RKO (cell line): Measurements from ENCODE around the gene CTSW.

Experiments used
- DNase-seq: peaks from one replicate; pipeline ENCODE4 v3.0.0-alpha.2; 2016; ENCODE audit warnings: low spot score

Gene CTSW

DNA sequence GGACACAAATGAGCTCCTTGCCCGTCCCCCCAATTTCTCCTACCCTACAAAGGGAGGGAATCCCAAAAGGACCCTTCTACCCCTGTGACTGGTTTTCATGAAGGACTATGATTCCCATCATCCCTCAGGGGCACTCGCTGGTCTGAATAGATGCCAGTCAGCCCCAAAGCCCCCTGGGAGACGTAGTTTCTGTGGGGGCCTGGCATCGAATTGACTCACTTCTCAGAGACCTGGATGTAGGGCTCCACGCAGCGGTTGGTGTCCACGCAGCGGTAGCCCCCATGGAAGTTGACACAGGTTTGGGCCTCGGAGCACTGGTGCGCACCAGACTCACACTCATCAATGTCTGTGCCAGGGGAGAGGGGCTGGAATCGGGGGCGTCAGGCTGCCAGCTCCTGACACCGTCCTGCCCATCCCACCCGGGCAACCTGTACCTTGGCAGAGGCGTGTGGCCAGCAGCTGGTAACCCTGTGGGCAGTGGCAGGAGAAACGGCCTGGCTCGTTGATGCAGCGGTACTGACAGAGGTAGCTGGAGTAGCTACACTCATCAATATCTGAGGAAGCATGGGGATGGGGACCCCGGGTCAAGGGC lies 11.5 kb upstream of the CTSW start:
- peak; percentile 49 for DNase-seq

DNA sequence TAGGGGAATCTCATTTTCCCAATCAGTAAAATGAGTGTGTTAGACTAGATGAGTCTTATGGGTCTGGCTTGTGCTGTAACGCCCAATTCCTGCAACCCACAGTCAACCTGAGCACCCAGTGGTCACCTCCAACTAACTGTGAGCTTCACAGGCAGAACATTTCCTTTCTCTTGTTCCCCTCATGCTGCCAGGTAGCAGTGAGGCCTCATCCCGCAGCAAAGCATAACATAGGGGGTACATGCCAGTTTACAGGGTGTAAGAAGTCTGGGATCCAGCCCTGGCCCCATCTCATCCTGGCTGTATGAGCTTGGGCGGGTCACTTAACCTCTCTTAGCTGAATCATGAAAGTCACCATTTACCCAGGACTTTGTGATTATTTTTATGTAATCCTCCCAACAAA lies 10.7 kb upstream of the CTSW start:
- DNase-seq = no peak

DNA sequence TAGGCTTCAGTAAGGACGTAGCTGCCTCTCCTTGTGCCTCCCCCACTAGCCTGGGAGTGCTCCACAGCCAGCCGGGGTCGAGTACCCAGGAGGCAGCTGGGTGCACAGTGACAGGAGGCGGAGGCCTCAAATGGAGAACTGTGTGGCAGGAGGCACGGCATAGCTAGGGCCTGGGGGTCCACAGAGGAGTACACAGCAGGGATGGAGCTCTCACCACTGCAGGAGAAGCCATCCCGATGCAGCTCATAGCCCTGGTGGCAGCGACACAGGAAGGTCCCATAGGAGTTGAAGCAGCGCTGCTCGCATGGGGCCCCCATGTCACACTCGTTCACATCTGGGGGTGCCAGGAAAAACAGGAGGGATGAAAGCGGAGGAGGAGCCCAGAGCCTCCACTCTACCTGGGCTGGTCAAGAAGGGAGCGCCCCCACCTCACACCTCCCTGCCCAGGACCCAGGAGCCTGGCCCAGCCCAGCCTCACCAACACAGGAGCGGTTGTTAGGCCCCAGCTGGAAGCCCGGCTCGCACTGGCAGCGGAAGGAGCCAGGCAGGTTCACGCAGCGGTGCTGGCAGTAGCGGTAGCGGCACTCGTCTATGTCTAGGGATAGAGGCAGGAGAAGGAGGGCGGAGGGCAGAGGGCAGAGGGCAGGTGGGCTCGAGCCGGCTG lies 9.9 kb upstream of the CTSW start:
- no peak for DNase-seq

DNA sequence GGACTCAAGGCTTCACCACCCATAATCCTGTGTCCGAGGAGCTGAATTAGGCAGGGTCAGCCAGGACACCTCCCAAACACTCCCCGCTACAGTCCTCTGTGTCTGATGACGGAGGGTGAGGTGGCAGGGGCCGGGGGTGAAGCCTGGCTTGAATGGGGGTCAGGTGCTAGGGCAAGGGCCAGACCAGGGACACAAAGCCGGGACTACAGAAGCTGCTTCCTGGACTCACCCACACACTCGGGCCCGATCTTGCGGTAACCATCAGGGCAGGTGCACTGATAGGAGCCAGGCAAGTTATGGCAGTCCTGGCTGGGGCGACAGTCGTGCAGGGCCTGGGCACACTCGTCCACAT lies 9.4 kb upstream of the CTSW start:
- DNase-seq = no peak

DNA sequence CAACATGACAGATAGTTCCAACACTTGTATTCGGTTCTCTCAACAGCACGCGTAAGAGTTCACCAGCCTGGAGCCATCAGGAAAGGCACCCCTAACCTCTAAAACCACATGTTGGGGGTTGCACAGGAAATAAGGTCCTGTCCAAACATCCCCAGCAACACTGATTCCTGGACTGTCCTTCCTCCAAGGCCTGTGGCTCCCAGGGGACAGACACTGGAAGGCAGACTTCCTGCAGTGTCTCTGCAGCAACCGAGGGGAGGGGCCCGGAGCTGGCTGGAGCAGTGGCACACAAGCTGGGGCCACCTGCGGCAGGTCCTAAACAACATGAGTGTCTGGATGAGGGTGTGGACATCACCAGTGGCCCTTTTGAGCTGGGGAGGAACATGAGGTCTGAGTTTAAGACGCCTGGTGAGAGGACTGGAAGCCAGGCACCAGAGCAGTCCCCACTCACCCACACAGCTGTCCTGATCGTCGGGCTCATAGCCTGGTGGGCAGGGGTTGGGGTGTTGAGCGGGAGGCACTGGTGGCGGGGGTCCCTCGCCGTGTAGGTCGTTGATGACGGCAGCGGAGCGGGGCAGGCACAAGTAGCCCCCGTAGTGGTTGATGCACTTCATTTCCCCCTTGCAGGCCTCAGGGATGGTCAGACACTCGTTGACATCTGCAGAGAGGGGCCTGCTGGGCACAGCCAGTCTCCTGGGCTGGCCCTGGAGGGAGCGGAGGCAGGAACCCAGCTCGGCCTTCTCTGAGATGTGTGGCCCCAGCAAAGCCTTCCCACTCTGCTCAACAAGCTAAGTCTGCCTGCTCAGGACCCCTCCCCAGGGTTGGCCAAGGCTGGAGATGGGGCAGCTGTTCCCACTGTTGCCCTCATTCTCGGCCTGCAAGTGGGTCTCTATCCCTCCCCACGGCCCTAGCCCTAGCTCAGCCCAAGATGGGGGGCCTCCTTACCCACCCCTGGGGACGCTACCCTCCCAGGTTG lies 8.6 kb upstream of the CTSW start:
- no peak for DNase-seq

DNA sequence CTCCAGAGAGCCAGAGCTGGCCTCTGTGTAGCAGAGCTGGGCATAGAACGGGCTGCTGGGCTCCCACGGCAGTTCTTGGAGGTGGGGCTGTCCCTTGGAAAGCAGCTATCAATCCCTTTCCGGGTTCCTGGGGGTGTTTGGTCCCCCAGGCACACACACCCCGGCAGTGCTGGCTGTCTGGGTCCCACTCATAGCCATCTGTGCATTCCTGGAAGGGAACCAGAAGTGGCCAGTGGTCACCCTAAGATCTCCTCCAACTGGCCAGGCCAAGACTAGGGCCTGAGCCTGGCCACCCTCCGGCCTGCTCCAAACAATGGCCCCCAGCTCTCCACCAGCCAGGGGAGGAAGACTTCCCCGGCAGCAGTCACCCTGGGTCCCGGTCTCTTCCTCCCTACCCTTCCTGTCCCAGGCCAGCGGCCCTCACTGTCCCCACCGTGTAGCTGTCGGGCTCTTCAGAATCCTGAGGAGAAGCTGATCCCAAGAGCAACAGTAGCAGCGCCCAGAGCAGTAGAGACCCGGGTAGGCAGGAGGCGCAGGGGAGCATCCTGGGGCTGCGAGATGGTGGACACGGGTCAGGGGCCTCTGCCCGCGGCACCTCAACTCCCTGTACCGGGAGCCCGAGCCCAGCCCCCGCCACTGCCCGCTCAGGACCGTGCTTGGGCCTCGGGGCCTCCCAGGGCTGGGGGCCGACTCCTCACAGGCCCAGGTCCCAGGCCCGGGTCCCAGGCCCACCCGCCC lies 7.7 kb upstream of the CTSW start:
- DNase-seq = no peak

DNA sequence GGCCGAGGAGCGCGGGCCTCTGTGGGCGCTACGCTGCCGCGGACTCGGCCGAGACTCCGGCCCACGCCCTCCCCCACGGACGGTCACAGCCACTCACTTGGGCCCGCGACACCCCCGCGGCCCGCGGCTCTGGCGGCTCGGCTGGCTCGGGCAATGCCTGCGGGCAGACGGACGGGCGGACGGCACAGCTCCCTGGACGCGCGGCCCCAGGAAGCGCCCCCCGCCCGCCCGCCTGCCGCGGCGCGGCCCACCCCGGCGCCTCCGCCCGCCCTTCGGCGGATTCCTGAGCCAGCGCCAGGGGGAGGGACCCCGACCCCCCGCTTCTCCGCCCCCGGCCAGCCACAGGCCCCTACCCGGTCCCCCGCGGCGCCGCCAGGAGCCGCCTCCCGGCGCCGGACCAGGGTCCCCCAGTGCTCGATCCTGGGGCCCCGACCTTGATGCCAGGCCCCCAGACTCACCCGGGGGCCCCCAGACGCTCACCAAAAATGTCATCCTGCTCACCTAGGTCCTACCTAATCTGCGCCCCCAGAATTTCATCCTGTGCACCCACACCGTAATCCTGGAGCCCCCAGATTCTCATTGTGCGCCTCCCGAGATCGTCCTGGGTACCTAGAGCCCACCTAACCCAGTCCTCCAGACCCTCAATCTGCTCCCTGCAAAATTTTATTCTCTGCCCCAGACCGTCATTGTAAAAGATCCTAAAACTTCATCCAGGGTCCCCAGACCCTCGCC lies 6.9 kb upstream of the CTSW start, which contains the start of gene EFEMP2:
TSS of gene EFEMP2 (minus strand) at position 215 of the 732 bp plus-strand sequence. CDS start 446 bp downstream, outside the sequence.
- DNase-seq = no peak

DNA sequence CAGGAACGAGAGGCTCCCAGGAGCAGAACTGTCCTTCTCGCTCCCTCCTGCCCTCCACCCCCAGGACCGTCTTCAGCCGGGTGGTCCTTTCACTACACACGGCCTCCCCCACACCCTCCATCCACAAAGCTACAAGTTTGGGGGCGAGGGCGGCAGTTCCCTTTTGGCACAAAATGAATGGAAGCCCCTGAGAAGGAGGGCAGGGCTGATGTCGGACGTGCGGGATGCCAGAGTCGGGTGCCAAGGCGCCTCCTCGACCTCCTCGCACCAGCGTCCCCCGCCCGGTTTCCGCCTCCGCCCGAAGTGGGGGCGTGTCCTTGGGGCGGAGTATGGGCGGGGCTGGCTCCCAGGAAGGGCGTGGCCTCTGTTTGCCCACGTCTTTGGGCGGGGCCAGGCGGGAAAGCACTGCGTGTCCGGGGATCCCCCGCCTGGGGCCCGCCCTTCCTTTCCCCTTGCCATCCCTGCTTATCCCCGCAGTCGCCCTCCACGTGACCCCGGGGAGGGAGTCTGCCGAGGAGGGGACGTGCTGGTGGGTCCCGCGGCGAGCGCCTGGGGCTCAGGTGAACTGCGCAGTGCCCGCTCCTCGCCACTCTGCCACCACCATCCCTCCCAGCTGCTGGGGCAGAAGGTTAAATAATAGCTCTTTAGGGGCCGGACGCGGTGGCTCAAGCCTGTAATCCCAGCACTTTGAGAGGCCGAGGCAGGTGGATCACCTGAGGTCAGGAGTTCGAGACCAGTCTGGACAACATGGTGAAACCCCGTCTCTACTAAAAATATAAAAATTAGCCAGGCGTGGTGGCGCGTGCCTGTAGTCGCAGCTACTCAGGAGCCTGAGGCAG lies 6.1 kb upstream of the CTSW start:
- DNase-seq = peak; percentile 88

DNA sequence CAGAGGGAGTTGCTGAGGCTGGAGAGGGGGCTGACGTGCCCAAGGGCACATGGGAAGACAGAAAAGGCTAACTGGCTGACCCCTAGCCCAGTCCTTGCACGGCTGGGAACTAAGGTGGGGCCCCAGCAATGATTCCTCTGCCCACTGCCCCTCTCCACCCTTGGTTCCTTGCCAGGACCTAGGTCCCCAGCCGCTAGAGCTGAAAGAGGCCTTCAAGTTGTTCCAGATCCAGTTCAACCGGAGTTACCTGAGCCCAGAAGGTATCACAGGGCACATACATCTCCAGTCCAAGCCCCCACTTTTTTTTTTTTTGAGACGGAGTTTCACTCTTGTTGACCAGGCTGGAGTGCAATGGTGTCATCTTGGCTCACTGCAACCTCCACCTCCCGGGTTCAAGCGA lies 390 bp downstream of the CTSW start:
- no peak for DNase-seq

DNA sequence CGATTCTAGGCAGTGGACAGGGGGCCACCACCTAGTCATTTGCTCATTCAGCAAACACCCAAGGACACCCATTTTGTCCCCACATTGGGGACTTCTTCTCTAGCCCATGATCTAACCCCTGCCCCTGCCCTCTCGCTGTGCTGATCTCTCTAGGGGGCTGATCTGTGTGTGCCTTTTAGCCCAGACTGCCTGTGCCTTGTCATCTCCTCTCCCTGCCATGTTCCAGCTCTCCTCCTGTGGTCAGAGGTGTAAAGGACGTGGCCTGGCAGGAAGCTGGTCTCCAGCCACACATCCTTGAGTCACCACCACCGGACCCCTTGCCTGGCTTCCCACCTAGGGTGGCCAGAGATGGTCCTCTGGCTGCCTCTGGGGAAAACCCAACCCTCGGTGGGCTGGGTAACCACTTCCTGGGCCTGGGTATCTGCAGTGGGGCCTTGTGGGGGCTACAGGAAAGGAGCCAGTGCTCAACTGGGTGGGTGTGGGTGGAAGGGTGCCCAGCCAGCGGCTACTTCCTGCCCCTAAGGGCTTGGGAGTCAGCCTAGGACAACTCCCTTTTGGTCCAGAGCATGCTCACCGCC lies 1.3 kb downstream of the CTSW start:
- DNase-seq = no peak

DNA sequence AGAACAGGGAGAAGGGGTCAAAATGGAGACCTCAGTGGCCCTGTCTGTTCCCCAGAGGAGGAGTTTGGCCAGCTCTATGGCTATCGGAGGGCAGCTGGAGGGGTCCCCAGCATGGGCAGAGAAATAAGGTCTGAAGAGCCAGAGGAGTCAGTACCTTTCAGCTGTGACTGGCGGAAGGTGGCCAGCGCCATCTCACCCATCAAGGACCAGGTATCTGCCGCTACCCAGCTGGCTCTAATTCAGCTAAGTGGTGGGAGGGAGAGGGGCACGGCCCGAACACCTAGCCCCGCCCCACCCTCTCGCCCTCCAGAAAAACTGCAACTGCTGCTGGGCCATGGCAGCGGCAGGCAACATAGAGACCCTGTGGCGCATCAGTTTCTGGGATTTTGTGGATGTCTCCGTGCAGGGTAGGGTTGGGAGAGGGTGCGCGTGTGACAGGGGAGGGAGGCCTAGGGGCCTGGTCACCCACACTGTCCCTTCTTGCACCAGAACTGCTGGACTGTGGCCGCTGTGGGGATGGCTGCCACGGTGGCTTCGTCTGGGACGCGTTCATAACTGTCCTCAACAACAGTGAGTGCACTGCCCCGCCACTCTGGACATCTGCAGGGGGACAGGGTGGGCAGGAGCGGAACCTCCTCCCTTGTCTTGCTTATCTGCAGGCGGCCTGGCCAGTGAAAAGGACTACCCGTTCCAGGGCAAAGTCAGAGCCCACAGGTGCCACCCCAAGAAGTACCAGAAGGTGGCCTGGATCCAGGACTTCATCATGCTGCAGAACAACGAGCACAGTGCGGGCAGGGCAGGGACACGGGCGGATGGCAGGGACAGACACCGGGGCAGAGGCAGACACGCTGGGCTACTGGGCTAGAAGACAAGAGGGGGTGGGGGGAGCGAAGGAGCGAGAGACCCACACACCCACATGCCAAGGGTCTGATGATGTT lies 2.8 kb downstream of the CTSW start:
- DNase-seq = no peak

DNA sequence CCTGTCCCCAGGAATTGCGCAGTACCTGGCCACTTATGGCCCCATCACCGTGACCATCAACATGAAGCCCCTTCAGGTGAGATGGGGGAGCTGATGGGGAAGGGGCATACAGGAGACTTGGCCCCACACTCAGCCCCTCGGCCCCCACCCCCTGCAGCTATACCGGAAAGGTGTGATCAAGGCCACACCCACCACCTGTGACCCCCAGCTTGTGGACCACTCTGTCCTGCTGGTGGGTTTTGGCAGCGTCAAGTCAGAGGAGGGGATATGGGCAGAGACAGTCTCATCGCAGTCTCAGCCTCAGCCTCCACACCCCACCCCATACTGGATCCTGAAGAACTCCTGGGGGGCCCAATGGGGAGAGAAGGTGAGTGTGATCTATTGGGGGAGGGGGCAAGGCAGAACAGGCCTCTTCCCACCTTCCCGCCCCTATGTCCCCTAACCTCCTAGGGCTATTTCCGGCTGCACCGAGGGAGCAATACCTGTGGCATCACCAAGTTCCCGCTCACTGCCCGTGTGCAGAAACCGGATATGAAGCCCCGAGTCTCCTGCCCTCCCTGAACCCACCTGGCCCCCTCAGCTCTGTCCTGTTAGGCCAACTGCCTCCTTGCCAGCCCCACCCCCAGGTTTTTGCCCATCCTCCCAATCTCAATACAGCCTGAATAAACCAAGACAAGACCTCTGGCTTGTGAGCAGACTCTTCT lies 3.6 kb downstream of the CTSW start:
- no peak for DNase-seq

DNA sequence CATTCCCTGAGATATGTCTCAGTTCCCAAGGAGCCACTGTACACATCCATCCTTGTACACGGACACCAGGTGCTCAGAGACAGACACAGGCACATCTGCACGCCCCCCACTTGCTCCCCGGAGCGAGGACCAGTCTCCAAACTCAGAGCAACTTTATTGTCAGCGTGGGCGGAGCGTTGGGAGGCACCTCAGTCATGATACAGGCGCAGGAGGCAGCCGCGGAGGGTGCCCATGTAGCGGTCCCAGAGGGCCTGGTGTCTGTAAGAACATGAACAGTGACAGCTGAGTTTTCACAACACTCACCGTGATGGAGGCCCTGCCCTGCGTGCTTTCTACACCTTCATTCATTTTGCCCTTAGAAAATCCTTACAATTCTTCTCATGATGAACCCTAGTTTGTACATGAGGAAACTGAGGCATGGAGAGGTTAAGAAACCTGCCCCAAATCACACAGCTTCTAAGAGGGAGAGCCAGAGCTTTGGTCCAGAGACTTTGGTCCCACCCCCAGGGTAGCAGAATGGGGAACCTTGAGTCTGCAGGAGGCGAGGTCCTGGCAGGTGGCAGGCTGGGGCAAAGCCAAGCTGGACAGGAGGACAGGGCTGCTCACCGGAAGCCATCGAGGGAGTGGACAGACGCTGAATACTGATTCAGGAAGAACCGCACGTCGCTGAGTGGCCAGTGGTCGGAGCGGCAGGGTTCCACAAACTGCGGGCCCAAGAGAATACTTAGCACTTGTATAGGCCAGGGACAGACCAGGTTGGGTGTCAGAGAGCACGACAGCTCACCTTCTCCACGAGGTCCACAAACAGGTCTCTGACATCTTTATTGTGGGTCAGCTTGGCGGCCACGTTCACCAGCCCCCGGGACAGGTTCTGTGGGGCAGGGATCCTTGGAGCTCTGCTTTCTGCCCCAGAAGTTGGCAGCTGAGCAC lies 4.4 kb downstream of the CTSW start:
- no peak for DNase-seq

DNA sequence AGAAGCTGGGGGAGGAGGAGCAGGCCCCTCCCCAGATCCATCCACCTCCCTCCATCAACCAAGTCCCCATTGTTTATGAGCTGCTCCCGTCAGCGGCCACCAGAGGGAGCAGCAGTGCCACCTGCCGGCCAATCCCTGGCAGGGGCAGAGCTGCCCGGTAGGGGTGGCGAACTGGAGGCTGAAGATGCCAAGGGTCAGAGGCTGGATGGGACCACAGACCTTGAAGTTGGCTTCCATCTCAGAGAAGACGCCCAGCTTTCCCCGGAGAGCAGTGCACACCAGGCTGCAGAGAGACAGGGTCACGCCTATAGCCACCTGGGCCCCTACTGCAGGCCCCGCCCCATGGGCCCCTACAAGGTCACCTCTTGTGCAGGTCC lies 5.1 kb downstream of the CTSW start:
- DNase-seq = peak; percentile 79

DNA sequence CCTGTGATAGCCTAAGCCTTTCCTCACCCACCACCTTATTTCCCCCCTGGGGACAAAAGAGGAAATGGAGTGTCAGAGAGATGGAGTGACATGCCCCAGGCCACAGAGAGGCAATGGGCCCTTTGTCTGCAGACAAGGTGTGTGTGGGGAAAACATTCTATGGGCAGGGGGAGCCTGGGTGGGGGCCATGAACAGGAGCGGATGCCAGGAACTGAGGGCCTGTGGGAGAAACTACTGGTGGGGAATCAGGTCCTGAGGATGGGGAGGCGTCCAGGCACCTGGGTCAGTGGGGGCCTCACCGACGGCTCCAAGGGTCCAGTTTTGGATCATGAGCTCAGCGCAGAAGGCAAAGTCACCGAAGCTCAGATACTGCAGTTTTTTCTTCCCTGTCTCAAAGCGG lies 5.6 kb downstream of the CTSW start:
- DNase-seq = no peak

DNA sequence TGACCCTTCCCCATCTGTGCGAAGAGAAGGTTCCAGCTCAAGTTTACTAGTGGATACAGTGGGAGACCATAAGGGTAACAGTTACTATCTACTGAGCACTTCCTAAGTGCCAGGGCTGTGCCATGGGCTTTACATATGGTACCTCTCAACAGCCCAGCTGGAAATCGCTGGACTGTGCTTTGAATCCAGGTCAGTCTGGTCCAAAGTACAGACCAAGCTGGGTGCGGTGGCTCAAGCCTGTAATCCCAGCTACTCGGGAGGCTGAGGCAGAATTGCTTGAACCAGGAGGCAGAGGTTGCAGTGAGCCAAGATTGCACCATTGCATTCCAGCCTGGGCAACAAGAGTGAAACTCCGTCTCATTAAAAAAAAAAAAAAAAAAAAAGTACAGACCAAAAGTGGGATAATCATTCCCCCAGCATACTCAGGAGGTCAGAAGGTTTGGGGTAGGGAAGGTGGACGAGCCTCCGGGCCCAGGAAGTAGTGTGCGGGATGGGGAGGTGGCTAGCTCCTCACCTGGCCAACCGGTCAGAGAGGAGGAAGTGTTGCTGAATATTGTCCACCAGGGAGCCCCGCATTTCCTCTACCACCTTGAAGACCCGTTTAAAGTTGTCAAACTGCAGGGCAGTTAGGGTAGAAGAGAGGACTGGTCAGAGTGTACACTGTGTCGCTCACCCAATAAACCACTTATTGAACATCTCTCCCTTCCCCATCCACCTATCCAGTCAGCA lies 6.3 kb downstream of the CTSW start:
- no peak for DNase-seq
